Lower lobe of right lung (tissue), 2 donors: Measurements from ENCODE around the gene TPRX1. TPM values are rescaled to one million over a fixed set of nuclear protein-coding genes. Genes with fewer than 3 reads are reported as not detected.

Experiments used
- ATAC-seq, 2 donors: fragments of 200-7000 bp; cut with Tn5 transposase; one replicate each; pipeline ENCODE4 v1.9.1; 2020 to 2022; ENCODE audit warnings: mild to moderate bottlenecking in 2 of 2, moderate library complexity in 2 of 2
- DNase-seq: peaks from one replicate; pipeline ENCODE4 v3.0.0-alpha.2; 2020
- H3K27ac ChIP-seq: fragments of 200-600 bp; one replicate; pipeline ENCODE4 v1.8.0; 2022
- H3K27me3 ChIP-seq: fragments of 200-600 bp; one replicate; pipeline ENCODE4 v1.8.0; 2022; ENCODE audit warnings: low read depth
- H3K36me3 ChIP-seq: fragments of 200-600 bp; one replicate; pipeline ENCODE4 v1.8.0; 2022; ENCODE audit warnings: mild to moderate bottlenecking
- H3K4me1 ChIP-seq: fragments of 200-600 bp; one replicate; pipeline ENCODE4 v1.8.0; 2022
- H3K4me3 ChIP-seq: fragments of 200-600 bp; one replicate; pipeline ENCODE4 v1.8.0; 2022; ENCODE audit warnings: mild to moderate bottlenecking
- H3K9me3 ChIP-seq: fragments of 200-600 bp; one replicate; pipeline ENCODE4 v1.8.0; 2022
- CTCF ChIP-seq: fragments of 200-600 bp; IDR thresholded peaks from one replicate; pipeline ENCODE4 v1.8.0; 2022; ENCODE audit warnings: antibody characterized with exemption, mild to moderate bottlenecking
- intact Hi-C: fragments of 100-400 bp; cut with DNase I; formaldehyde crosslinking; loops from one replicate; pipeline ENCODE4 v1.11.0; 2022
- total RNA-seq: library from RNA; stranded (reverse); fragmentation: NEBNext Ultra II Directional; extraction: Animal tissue kit (Norgen Biotek cat#: 25700); gene quantifications from one replicate; pipeline ENCODE4 v1.2.1, GENCODE V29; 2021
- donor health status: DM: no; HTN: yes; CAD: no; lungs with severe emphysema.

Gene TPRX1
- total RNA-seq, 1 donor from 2014 or later: not detected

- DNase-seq (no peak), ATAC-seq (no peak)
- no peak for TF ChIP-seq CTCF
- no peak overlapping the region for H3K4me3 ChIP-seq
- peaks cover 32% of the 10 kb centered on the region for H3K27me3 ChIP-seq
- intact Hi-C loops: no loop called here
- H3K9me3 ChIP-seq: no peaks in the 10 kb centered on the region
- H3K27ac ChIP-seq: no peak overlapping the region
- H3K4me1 ChIP-seq: no peaks in the 10 kb centered on the region
- H3K36me3 ChIP-seq: no peaks in the 10 kb centered on the region
Measured at GRCh38 chr19:47839913-47840312, 35.6 kb upstream of the TPRX1 start.

GRCh38 chr19:47839411-47839810 lies 35.1 kb upstream of the TPRX1 start:
- ATAC-seq (no peak), DNase-seq (no peak)
- Histone ChIP-seq H3K27me3 (peaks cover 32% of the 10 kb centered on the region), H3K4me3 (no peak overlapping the region), H3K9me3 (no peaks in the 10 kb centered on the region), H3K4me1 (no peaks in the 10 kb centered on the region), H3K36me3 (no peaks in the 10 kb centered on the region), H3K27ac (no peak overlapping the region)
- intact Hi-C loops: no loop called here
- no peak for TF ChIP-seq CTCF

- DNase-seq: no peak
- TF ChIP-seq CTCF: no peak
- intact Hi-C loops: no loop called here
- H3K27ac ChIP-seq: no peak overlapping the region
- no peak overlapping the region for H3K4me3 ChIP-seq
- ATAC-seq: no peak
- H3K36me3 ChIP-seq: no peaks in the 10 kb centered on the region
- peaks cover 8% of the 10 kb centered on the region for H3K27me3 ChIP-seq
- no peaks in the 10 kb centered on the region for H3K4me1 ChIP-seq
- no peaks in the 10 kb centered on the region for H3K9me3 ChIP-seq
Measured at GRCh38 chr19:47836038-47836437, 31.7 kb upstream of the TPRX1 start.

- no peaks in the 10 kb centered on the region for H3K36me3 ChIP-seq
- no peak for TF ChIP-seq CTCF
- no peaks in the 10 kb centered on the region for H3K4me1 ChIP-seq
- H3K9me3 ChIP-seq: no peaks in the 10 kb centered on the region
- H3K4me3 ChIP-seq: no peak overlapping the region
- ATAC-seq (no peak), DNase-seq (no peak)
- intact Hi-C loops: no loop called here
- no peak overlapping the region for H3K27ac ChIP-seq
- peaks cover 5% of the 10 kb centered on the region for H3K27me3 ChIP-seq
Measured at GRCh38 chr19:47832723-47833122, 28.4 kb upstream of the TPRX1 start.

- intact Hi-C loops: no loop called here
- ATAC-seq: no peak
- Histone ChIP-seq H3K9me3 (no peaks in the 10 kb centered on the region), H3K4me1 (no peaks in the 10 kb centered on the region), H3K36me3 (no peaks in the 10 kb centered on the region), H3K27ac (no peak overlapping the region), H3K27me3 (peaks cover 12% of the 10 kb centered on the region), H3K4me3 (no peak overlapping the region)
- no peak for TF ChIP-seq CTCF
- no peak for DNase-seq
Measured at GRCh38 chr19:47826800-47827199, 22.4 kb upstream of the TPRX1 start.

GRCh38 chr19:47824396-47824795 lies 20.0 kb upstream of the TPRX1 start:
- no peak for DNase-seq

More at GRCh38 chr19:47824396-47824795, 20.0 kb upstream of the TPRX1 start:
- Histone ChIP-seq H3K4me1 (no peaks in the 10 kb centered on the region), H3K36me3 (no peaks in the 10 kb centered on the region), H3K4me3 (no peak overlapping the region), H3K27ac (no peak overlapping the region), H3K27me3 (peaks cover 27% of the 10 kb centered on the region), H3K9me3 (no peaks in the 10 kb centered on the region)
- no peak for TF ChIP-seq CTCF
- ATAC-seq: no peak
- intact Hi-C loops: no loop called here
